WTC11 (cell line): ENCODE results near the gene HLF. TPM values are rescaled to one million over a fixed set of nuclear protein-coding genes. Genes with fewer than 3 reads are reported as not detected.
A peak's percentile ranks its signal among the peaks of the same experiment; 100 is the strongest.

Experiments
- ATAC-seq: fragments of 200-7000 bp; cut with Tn5 transposase; 2 replicates; pipeline ENCODE4 v1.10.0; 2021; ENCODE audit warnings: mild to moderate bottlenecking, moderate library complexity
- CTCF ChIA-PET: fragments of 300-600 bp; sonication (Branson Sonifier 250); formaldehyde crosslinking; loops from one replicate; lab custom pipeline; 2021; ENCODE audit warnings: antibody characterized with exemption; lab: Charles Lee
- POLR2A ChIA-PET: fragments of 350-600 bp; sonication (Branson Sonifier 250); formaldehyde crosslinking; loops from one replicate; lab custom pipeline; 2021; ENCODE audit warnings: antibody characterized with exemption; lab: Charles Lee
- DNase-seq: peaks from one replicate; pipeline ENCODE4 v3.0.0; 2021; ENCODE audit warnings: low spot score
- H3K27ac Mint-ChIP-seq: 2 replicates; pipeline ENCODE4 v1.8.0; 2021; ENCODE audit warnings: mixed read lengths
- H3K27me3 Mint-ChIP-seq: 2 replicates; pipeline ENCODE4 v1.8.0; 2021; ENCODE audit warnings: low read depth, mild to moderate bottlenecking, moderate library complexity, mixed read lengths
- H3K36me3 Mint-ChIP-seq: 2 replicates; pipeline ENCODE4 v1.8.0; 2021; ENCODE audit warnings: mixed read lengths
- H3K4me1 Mint-ChIP-seq: 2 replicates; pipeline ENCODE4 v1.8.0; 2022; ENCODE audit warnings: mixed read lengths
- H3K4me3 Mint-ChIP-seq: 2 replicates; pipeline ENCODE4 v1.8.0; 2021; ENCODE audit warnings: mild to moderate bottlenecking, moderate library complexity, mixed read lengths
- H3K9me3 Mint-ChIP-seq: 2 replicates; pipeline ENCODE4 v1.8.0; 2021; ENCODE audit warnings: mixed read lengths
- FOXJ3 ChIP-seq: sonication (generic); formaldehyde crosslinking; IDR thresholded peaks from 2 replicates; pipeline ENCODE4 v1.9.0; 2021; ENCODE audit warnings: missing genetic modification reagents, mild to moderate bottlenecking, borderline replicate concordance
- GABPB1 ChIP-seq: sonication (generic); formaldehyde crosslinking; IDR thresholded peaks from 2 replicates; pipeline ENCODE4 v1.8.1; 2023; ENCODE audit warnings: mild to moderate bottlenecking, missing genetic modification reagents
- HMGA2 ChIP-seq: fragments of 250-450 bp; sonication (Bioruptor Pico); IDR thresholded peaks from 2 replicates; pipeline ENCODE4 v1.4.0; 2021; ENCODE audit warnings: mild to moderate bottlenecking, moderate library complexity
- KAT7 ChIP-seq: sonication (generic); formaldehyde crosslinking; IDR thresholded peaks from 2 replicates; pipeline ENCODE4 v1.8.1; 2023; ENCODE audit warnings: missing genetic modification reagents, mild to moderate bottlenecking, borderline replicate concordance
- ZNF138 ChIP-seq: sonication (generic); formaldehyde crosslinking; conservative IDR thresholded peaks from 2 replicates; pipeline ENCODE4 v1.8.1; 2022; ENCODE audit warnings: mild to moderate bottlenecking, moderate library complexity, missing genetic modification reagents
- total RNA-seq: library from RNA; stranded (reverse); gene quantifications from 3 replicates; pipeline ENCODE4 v1.2.3, GENCODE V29; 2021
- TF ChIP-seq, protein P1 (sequence below): sonication (generic); formaldehyde crosslinking; IDR thresholded peaks from 2 replicates; pipeline ENCODE4 v1.8.0; 2022; ENCODE audit warnings: missing genetic modification reagents
- TF ChIP-seq, protein P2 (sequence below): fragments of 200-600 bp; IDR thresholded peaks from 2 replicates; pipeline ENCODE4 v1.8.0; 2022; ENCODE audit warnings: antibody characterized with exemption
- TF ChIP-seq, protein P3 (sequence below): sonication (generic); formaldehyde crosslinking; conservative IDR thresholded peaks from 2 replicates; pipeline ENCODE4 v1.8.1; 2023; ENCODE audit warnings: mild to moderate bottlenecking, low read depth, missing genetic modification reagents, moderate library complexity
- TF ChIP-seq, protein P4 (sequence below): sonication (generic); formaldehyde crosslinking; IDR thresholded peaks from 2 replicates; pipeline ENCODE4 v1.8.1; 2023; ENCODE audit warnings: mild to moderate bottlenecking, missing genetic modification reagents, moderate library complexity
- TF ChIP-seq, protein P5 (sequence below): sonication (generic); formaldehyde crosslinking; IDR thresholded peaks from 2 replicates; pipeline ENCODE4 v1.8.1; 2023; ENCODE audit warnings: mild to moderate bottlenecking, missing genetic modification reagents, borderline replicate concordance

Gene HLF
- total RNA-seq, 1 experiment from 2014 or later = 0.31 TPM

DNA sequence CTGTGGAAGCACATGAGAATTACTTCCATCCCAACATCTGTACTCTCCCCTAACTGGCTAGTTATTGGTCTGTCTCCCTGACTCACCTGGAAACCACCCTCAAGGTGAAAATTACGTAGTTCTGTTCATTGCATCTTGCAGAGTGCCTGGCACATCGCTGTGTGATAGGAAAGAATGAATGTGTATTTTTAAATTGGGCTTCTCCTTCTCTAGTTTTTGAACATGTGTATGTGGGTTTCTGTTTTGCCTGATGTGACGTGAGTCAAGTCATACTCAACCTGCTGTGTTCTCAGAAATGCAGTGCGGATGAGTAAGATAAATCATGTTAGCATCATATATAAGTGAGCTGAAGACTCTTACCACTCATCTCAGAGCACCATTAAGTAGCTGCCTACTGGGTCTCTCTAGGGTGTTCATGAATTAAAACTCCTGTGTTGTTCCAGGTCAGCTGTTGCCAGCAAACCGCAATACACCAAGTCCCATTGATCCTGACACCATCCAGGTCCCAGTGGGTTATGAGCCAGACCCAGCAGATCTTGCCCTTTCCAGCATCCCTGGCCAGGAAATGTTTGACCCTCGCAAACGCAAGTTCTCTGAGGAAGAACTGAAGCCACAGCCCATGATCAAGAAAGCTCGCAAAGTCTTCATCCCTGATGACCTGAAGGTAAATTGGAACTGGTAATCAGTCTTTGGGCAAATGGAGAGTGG is 50.2 kb downstream of the HLF start (continued):
- TF ChIP-seq, protein P1, sequence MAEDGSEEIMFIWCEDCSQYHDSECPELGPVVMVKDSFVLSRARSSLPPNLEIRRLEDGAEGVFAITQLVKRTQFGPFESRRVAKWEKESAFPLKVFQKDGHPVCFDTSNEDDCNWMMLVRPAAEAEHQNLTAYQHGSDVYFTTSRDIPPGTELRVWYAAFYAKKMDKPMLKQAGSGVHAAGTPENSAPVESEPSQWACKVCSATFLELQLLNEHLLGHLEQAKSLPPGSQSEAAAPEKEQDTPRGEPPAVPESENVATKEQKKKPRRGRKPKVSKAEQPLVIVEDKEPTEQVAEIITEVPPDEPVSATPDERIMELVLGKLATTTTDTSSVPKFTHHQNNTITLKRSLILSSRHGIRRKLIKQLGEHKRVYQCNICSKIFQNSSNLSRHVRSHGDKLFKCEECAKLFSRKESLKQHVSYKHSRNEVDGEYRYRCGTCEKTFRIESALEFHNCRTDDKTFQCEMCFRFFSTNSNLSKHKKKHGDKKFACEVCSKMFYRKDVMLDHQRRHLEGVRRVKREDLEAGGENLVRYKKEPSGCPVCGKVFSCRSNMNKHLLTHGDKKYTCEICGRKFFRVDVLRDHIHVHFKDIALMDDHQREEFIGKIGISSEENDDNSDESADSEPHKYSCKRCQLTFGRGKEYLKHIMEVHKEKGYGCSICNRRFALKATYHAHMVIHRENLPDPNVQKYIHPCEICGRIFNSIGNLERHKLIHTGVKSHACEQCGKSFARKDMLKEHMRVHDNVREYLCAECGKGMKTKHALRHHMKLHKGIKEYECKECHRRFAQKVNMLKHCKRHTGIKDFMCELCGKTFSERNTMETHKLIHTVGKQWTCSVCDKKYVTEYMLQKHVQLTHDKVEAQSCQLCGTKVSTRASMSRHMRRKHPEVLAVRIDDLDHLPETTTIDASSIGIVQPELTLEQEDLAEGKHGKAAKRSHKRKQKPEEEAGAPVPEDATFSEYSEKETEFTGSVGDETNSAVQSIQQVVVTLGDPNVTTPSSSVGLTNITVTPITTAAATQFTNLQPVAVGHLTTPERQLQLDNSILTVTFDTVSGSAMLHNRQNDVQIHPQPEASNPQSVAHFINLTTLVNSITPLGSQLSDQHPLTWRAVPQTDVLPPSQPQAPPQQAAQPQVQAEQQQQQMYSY (CRISPR knock-in tag) = no peak
- TF ChIP-seq, protein P2, sequence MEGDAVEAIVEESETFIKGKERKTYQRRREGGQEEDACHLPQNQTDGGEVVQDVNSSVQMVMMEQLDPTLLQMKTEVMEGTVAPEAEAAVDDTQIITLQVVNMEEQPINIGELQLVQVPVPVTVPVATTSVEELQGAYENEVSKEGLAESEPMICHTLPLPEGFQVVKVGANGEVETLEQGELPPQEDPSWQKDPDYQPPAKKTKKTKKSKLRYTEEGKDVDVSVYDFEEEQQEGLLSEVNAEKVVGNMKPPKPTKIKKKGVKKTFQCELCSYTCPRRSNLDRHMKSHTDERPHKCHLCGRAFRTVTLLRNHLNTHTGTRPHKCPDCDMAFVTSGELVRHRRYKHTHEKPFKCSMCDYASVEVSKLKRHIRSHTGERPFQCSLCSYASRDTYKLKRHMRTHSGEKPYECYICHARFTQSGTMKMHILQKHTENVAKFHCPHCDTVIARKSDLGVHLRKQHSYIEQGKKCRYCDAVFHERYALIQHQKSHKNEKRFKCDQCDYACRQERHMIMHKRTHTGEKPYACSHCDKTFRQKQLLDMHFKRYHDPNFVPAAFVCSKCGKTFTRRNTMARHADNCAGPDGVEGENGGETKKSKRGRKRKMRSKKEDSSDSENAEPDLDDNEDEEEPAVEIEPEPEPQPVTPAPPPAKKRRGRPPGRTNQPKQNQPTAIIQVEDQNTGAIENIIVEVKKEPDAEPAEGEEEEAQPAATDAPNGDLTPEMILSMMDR = no peak
- TF ChIP-seq, protein P3, sequence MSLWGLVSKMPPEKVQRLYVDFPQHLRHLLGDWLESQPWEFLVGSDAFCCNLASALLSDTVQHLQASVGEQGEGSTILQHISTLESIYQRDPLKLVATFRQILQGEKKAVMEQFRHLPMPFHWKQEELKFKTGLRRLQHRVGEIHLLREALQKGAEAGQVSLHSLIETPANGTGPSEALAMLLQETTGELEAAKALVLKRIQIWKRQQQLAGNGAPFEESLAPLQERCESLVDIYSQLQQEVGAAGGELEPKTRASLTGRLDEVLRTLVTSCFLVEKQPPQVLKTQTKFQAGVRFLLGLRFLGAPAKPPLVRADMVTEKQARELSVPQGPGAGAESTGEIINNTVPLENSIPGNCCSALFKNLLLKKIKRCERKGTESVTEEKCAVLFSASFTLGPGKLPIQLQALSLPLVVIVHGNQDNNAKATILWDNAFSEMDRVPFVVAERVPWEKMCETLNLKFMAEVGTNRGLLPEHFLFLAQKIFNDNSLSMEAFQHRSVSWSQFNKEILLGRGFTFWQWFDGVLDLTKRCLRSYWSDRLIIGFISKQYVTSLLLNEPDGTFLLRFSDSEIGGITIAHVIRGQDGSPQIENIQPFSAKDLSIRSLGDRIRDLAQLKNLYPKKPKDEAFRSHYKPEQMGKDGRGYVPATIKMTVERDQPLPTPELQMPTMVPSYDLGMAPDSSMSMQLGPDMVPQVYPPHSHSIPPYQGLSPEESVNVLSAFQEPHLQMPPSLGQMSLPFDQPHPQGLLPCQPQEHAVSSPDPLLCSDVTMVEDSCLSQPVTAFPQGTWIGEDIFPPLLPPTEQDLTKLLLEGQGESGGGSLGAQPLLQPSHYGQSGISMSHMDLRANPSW (CRISPR knock-in tag) = no peak
- TF ChIP-seq ZNF138 (CRISPR knock-in tag) (no peak), HMGA2 (CRISPR knock-in tag) (no peak), KAT7 (CRISPR knock-in tag) (no peak), FOXJ3 (no peak)
- TF ChIP-seq, protein P4, sequence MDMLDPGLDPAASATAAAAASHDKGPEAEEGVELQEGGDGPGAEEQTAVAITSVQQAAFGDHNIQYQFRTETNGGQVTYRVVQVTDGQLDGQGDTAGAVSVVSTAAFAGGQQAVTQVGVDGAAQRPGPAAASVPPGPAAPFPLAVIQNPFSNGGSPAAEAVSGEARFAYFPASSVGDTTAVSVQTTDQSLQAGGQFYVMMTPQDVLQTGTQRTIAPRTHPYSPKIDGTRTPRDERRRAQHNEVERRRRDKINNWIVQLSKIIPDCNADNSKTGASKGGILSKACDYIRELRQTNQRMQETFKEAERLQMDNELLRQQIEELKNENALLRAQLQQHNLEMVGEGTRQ = no peak

DNA sequence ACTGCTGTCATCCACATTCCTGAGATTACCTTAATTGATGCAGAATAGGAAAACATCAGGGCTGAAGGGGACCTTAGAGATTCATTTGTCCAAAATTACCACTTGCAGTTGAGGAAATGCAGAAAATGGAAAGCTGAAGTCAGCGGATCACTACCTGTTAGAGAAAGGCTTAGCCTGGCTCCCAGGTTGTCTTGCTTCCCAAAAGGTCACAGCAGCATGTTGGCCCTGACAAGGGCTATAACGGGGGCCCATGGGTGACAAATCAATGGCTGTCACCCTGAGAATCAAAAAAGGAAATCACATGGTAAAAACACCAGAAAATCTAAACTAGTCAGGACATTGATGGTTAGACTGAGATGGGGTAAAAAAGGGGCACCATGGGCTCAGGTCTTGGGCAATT is 51.7 kb downstream of the HLF start:
- DNase-seq = no peak
- CTCF ChIA-PET = no interaction called here
- POLR2A ChIA-PET = no interaction called here
- no peaks in the 10 kb centered on the region for H3K36me3 Mint-ChIP-seq
- TF ChIP-seq, protein P5, sequence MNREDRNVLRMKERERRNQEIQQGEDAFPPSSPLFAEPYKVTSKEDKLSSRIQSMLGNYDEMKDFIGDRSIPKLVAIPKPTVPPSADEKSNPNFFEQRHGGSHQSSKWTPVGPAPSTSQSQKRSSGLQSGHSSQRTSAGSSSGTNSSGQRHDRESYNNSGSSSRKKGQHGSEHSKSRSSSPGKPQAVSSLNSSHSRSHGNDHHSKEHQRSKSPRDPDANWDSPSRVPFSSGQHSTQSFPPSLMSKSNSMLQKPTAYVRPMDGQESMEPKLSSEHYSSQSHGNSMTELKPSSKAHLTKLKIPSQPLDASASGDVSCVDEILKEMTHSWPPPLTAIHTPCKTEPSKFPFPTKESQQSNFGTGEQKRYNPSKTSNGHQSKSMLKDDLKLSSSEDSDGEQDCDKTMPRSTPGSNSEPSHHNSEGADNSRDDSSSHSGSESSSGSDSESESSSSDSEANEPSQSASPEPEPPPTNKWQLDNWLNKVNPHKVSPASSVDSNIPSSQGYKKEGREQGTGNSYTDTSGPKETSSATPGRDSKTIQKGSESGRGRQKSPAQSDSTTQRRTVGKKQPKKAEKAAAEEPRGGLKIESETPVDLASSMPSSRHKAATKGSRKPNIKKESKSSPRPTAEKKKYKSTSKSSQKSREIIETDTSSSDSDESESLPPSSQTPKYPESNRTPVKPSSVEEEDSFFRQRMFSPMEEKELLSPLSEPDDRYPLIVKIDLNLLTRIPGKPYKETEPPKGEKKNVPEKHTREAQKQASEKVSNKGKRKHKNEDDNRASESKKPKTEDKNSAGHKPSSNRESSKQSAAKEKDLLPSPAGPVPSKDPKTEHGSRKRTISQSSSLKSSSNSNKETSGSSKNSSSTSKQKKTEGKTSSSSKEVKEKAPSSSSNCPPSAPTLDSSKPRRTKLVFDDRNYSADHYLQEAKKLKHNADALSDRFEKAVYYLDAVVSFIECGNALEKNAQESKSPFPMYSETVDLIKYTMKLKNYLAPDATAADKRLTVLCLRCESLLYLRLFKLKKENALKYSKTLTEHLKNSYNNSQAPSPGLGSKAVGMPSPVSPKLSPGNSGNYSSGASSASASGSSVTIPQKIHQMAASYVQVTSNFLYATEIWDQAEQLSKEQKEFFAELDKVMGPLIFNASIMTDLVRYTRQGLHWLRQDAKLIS (CRISPR knock-in tag) = no peak
- 0 out of 2 replicates have a peak, but pooled peaks have one; percentile 11 for TF ChIP-seq GABPB1 (CRISPR knock-in tag)
- no peak for ATAC-seq
- no peaks in the 10 kb centered on the region for H3K27me3 Mint-ChIP-seq
- peaks cover 3% of the 10 kb centered on the region; the same call in 1 of the 2 replicates for H3K9me3 Mint-ChIP-seq
- no peaks in the 10 kb centered on the region for H3K4me1 Mint-ChIP-seq
- H3K27ac Mint-ChIP-seq = no peak overlapping the region
- no peak overlapping the region for H3K4me3 Mint-ChIP-seq
